HG03159 (cell line): ENCODE data around the gene ENOSF1.

Source experiments
- ATAC-seq: cut with Tn5 transposase; IDR thresholded peaks from one replicate; pipeline ENCODE4 v1.9.1; 2021; ENCODE audit warnings: mild to moderate bottlenecking, moderate library complexity; ENCODE audit not compliant: unreplicated experiment

The ENOSF1 gene

GRCh38 chr18:644395-645004 is 67.9 kb downstream of the ENOSF1 start:
- ATAC-seq, result no peak

DNA sequence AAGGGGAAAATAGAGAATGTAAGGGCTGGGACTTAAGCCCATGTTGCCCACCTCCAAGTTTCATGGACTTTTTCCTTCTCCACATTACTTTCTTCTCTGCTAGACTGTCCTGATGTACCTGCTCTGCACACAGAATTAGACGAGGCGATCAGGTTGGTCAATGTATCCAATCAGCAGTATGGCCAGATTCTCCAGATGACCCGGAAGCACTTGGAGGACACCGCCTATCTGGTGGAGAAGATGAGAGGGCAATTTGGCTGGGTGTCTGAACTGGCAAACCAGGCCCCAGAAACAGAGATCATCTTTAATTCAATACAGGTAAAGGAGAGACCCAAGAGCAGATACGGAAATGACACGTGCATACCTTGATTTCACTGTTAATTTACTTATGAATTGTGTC is 71.2 kb downstream of the ENOSF1 start:
- no peak for ATAC-seq

- no peak for ATAC-seq
These were observed 77.3 kb downstream of the ENOSF1 start for GRCh38 chr18:635171-635570.

GRCh38 chr18:634551-635045 is 77.8 kb downstream of the ENOSF1 start:
- no peak for ATAC-seq

DNA sequence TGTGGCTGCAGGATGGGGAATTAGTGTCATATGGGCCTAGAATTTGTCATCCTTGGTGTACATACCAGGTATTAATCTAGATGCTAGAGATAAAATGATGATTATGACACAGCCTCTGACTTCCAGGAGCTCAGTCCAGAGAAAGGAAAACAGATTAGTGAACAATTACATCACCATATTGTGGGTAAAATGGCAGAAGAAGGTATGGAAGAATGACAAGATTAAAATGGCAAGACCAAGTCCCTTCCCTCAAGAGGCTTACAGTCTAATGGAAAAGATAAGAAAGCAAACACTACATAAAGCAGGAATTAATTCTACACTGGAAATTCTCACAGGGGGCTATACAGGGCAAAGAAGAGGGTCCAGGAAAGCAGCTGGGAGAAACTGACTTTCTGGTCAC is 80.9 kb downstream of the ENOSF1 start:
- ATAC-seq, result no peak

GRCh38 chr18:629269-630150 is 82.9 kb downstream of the ENOSF1 start:
- ATAC-seq, result no peak

DNA sequence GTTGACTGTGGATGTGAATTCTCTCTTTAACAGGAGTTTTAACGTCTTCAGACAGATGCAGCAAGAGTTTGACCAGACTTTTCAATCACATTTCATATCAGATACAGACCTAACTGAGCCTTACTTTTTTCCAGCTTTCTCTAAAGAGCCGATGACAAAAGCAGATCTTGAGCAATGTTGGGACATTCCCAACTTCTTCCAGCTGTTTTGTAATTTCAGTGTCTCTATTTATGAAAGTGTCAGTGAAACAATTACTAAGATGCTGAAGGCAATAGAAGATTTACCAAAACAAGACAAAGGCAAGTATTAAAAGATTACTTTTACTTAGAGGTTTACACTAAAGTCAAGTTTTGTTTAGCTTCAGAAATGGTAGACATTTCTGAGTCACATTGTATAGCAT is 85.2 kb downstream of the ENOSF1 start:
- no peak for ATAC-seq

DNA sequence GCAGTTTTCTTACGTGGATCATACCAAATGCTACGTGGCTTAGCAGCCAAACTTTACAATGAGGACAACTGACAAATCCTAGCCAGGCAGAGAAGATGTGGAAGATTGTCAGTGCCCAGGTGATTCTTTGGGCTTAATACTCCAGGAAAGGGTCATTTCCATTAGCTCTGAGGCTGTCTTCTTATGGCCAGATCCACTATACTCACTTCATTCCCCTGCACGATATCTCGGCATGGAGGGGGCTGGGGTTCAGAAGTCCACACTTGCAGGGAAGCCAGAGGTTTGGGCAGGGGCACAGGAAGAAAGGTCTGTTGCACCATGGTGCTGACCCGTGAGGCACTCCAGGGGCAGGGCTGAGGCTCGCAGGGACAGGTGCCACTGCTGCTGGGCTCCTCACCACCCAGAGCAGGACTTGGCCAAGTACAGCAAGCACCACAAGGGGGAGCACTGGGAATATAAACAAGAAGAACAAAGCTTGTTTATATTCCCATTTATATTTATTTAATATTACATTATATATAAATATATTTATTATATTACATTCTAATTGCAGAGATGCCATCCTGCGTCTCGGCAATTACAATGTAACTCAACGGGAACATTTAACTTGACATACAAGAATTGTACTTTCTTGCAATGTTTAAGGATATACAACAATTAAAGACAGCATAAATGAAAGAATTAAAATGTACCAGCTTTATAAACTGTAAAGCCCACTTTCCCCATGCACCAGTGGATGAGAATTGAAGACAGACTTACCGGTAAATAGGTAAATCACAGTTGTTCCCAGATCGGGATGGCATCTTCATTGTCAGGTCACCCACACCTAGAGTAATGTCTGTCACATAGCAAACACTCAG is 88.4 kb downstream of the ENOSF1 start:
- ATAC-seq, result peak; percentile 67

DNA sequence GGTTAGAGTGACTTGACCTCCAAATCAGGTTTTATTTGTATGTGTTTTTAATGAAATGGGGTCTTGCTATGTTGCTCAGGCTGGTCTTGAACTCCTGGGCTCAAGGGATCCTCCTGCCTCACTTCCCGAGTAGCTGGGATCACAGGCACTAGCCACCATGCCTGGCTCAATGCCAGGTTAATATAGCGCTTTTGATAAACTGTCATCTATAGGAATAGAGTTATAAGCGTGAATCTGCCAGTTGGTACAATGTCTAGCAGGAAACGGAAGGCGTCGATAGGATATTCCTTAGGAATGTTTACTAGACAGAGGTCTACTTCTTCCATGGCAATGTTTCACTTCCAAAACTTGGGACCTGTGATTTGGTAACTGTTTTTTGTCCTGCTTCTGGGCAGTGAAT is 90.1 kb downstream of the ENOSF1 start:
- ATAC-seq, result no peak

DNA sequence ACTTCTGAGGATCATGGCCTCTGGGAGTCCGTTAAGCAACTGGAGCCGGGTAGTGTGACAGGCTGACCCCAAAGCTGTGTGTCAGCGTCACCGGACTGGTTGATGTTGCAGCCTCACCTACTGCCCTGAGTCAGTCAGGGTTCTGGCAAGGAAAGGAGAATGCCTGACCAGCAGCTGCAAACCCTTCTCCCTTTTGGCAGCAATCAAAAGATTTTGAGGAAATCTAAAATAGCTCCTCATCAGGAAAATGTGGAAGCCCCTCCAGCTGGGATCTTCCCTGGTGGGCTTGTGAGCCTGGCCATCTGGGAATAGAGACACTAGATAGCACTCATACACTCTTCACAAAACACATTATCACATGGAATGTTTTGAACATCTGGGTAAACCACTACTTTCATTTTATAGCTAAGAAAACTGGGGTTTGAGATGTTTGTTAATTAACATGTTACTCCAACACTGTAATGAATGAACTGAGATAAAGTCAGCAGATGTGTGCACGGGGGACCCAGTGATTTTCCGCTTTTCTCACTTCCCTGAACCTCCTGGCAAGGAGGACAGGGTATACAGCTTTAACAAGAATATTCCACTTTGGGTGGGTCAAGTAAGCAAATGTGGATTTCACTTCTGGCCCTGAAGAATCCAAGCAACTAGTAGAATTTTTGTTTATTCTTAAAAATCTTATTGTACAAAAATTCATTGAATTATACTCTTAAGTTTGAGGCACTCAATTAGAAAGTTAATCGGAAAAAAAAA is 91.0 kb downstream of the ENOSF1 start:
- ATAC-seq, result no peak
